HepG2 (cell line): ENCODE results near the gene STARD13. TPM values are rescaled to one million over a fixed set of nuclear protein-coding genes. Genes with fewer than 3 reads are reported as not detected.
A peak's percentile ranks its signal among the peaks of the same experiment; 100 is the strongest.

Experiments used
- ATAC-seq: fragments of 200-7000 bp; cut with Tn5 transposase; 3 replicates; pipeline ENCODE4 v1.9.1; 2020; ENCODE audit warnings: mild to moderate bottlenecking, moderate library complexity
- BruUV-seq: library from RNA; stranded (reverse); fragments of 400-500 nt; replicated peaks from 2 replicates; lab custom pipeline; 2021; lab: Mats Ljungman, UMichigan
- CTCF ChIA-PET: fragments of 300-600 bp; formaldehyde crosslinking; extraction: SDS; loops from one replicate; lab custom pipeline; 2021; ENCODE audit warnings: low total read pairs, inconsistent platforms, low intra/inter-chr PET ratio; lab: Yijun Ruan, JAX
- POLR2A ChIA-PET: fragments of 350-600 bp; sonication (Branson Sonifier 250); formaldehyde crosslinking; loops from one replicate; lab custom pipeline; 2020; ENCODE audit warnings: antibody characterized with exemption, inconsistent platforms; lab: Yijun Ruan, JAX
- DNase-seq: peaks from one replicate; pipeline ENCODE4 v3.0.0-alpha.2; 2015; ENCODE audit warnings: low spot score
- FAIRE-seq: peaks from 3 replicates; lab custom pipeline; 2011; peaks lifted over from hg19 to GRCh38; lab: Jason Lieb, UNC
- H2AFZ ChIP-seq: one replicate; pipeline ENCODE4 v1.6.1; 2011; ENCODE audit warnings: low read length, inconsistent platforms
- H3K27ac ChIP-seq: fragments of 300-600 bp; 3 replicates; pipeline ENCODE4 v1.8.0; 2011; ENCODE audit warnings: mixed run types, mild to moderate bottlenecking, mixed read lengths, low read length, inconsistent platforms; ENCODE audit not compliant: insufficient read depth; ENCODE audit errors: extremely low read length
- H3K27me3 ChIP-seq, 2 experiments: fragments of 200-600 bp in 1 of 2; 2 replicates in 1 of 2; 3 replicates in 1 of 2; pipeline versions ENCODE4 v1.6.0 to v1.8.0; 2011; ENCODE audit warnings: low read length in 2 of 2, mild to moderate bottlenecking in 2 of 2, moderate library complexity in 2 of 2, inconsistent platforms in 1 of 2; ENCODE audit not compliant: insufficient read depth in 2 of 2, control insufficient read depth in 1 of 2
- H3K36me3 ChIP-seq, 2 experiments: fragments of 200-600 bp in 1 of 2; replicated peaks in 1 of 2; 2 replicates in 1 of 2; 3 replicates in 1 of 2; pipeline versions ENCODE4 v1.5.1 to v1.8.0; 2011; ENCODE audit warnings: low read length in 2 of 2, inconsistent platforms in 1 of 2; ENCODE audit not compliant: insufficient read depth in 2 of 2, control insufficient read depth in 1 of 2
- H3K4me1 ChIP-seq: 2 replicates; pipeline ENCODE4 v1.5.1; 2012; ENCODE audit warnings: low read length, inconsistent platforms; ENCODE audit not compliant: insufficient read depth
- H3K4me2 ChIP-seq: 2 replicates; pipeline ENCODE4 v1.6.0; 2011; ENCODE audit warnings: low read depth, low read length, inconsistent platforms
- H3K4me3 ChIP-seq, 3 experiments: fragments of 200-600 bp in 1 of 3; sonication (generic), shearing (Covaris generic) in 1 of 3; replicated peaks in 1 of 3; 2 replicates each; pipeline ENCODE4 v1.5.1; 2011 to 2016; ENCODE audit warnings: low read length in 3 of 3, inconsistent platforms in 2 of 3, low read depth in 2 of 3, mild to moderate bottlenecking in 2 of 3, control low read depth in 1 of 3, mixed read lengths in 1 of 3; ENCODE audit not compliant: insufficient read depth in 1 of 3
- H3K79me2 ChIP-seq: one replicate; pipeline ENCODE4 v1.6.1; 2011; ENCODE audit warnings: low read length, inconsistent platforms; ENCODE audit not compliant: insufficient read depth
- H3K9ac ChIP-seq: 2 replicates; pipeline ENCODE4 v1.6.0; 2011; ENCODE audit warnings: mild to moderate bottlenecking, low read depth, low read length, inconsistent platforms; ENCODE audit not compliant: insufficient read depth
- H3K9me3 ChIP-seq: 2 replicates; pipeline ENCODE4 v1.5.1; 2012; ENCODE audit warnings: mild to moderate bottlenecking, low read length
- H4K20me1 ChIP-seq: 2 replicates; pipeline ENCODE4 v1.6.0; 2011; ENCODE audit warnings: inconsistent platforms, mild to moderate bottlenecking, low read length, moderate library complexity; ENCODE audit not compliant: insufficient read depth
- GPN1 ChIP-seq: sonication (generic); formaldehyde crosslinking; IDR thresholded peaks from 2 replicates; pipeline ENCODE4 v1.5.1; 2020; ENCODE audit warnings: missing genetic modification reagents, borderline replicate concordance
- HNRNPK ChIP-seq: fragments of 200-400 bp; formaldehyde crosslinking; IDR thresholded peaks from 2 replicates; pipeline ENCODE4 v1.6.1; 2018; ENCODE audit warnings: low read length, low read depth, moderate library complexity, mild to moderate bottlenecking; ENCODE audit not compliant: poor library complexity, severe bottlenecking
- HOXA5 ChIP-seq: sonication (generic); formaldehyde crosslinking; IDR thresholded peaks from 2 replicates; pipeline ENCODE4 v1.4.0; 2020; ENCODE audit warnings: missing genetic modification reagents
- KDM5B ChIP-seq: sonication (generic); formaldehyde crosslinking; IDR thresholded peaks from 2 replicates; pipeline ENCODE4 v1.4.0; 2020; ENCODE audit warnings: missing genetic modification reagents, mild to moderate bottlenecking, borderline replicate concordance
- NBN ChIP-seq: fragments of 450-650 bp; conservative IDR thresholded peaks from 2 replicates; pipeline ENCODE4 v1.6.1; 2017
- RNF2 ChIP-seq: fragments of 450-650 bp; conservative IDR thresholded peaks from 2 replicates; pipeline ENCODE4 v1.6.1; 2016; ENCODE audit warnings: low read depth
- SNAPC2 ChIP-seq: sonication (generic); formaldehyde crosslinking; IDR thresholded peaks from 2 replicates; pipeline ENCODE4 v1.8.1; 2022; ENCODE audit warnings: mild to moderate bottlenecking, missing genetic modification reagents
- THYN1 ChIP-seq: sonication (generic); formaldehyde crosslinking; IDR thresholded peaks from 2 replicates; pipeline ENCODE4 v1.8.1; 2023; ENCODE audit warnings: low read depth, mild to moderate bottlenecking, moderate library complexity, missing genetic modification reagents, borderline replicate concordance
- ZNF451 ChIP-seq: sonication (generic); formaldehyde crosslinking; IDR thresholded peaks from 2 replicates; pipeline ENCODE4 v1.5.0; 2020; ENCODE audit warnings: mild to moderate bottlenecking, missing genetic modification reagents
- ZNF678 ChIP-seq: sonication (generic); formaldehyde crosslinking; IDR thresholded peaks from 2 replicates; pipeline ENCODE4 v1.4.0; 2020; ENCODE audit warnings: mild to moderate bottlenecking, missing genetic modification reagents
- ZNF724P ChIP-seq: sonication (generic); formaldehyde crosslinking; IDR thresholded peaks from 2 replicates; pipeline ENCODE4 v1.8.0; 2022; ENCODE audit warnings: missing genetic modification reagents, borderline replicate concordance
- WGBS: methylation state at CpG from one replicate; pipeline ENCODE4 v1.1.6; 2017; ENCODE audit warnings: low lambda C conversion rate; 5-methylcytosine and 5-hydroxymethylcytosine counted together
- in situ Hi-C: cut with HindIII; loops from 2 replicates; pipeline ENCODE4 v1.10.0; 2017; ENCODE audit warnings: low pct_unique_long_range_greater_than_20kb; ENCODE audit not compliant: extremely low pct_ligation_motif_present
- intact Hi-C: fragments of 100-400 bp; cut with micrococcal nuclease; formaldehyde crosslinking; loops from one replicate; pipeline ENCODE4 v1.10.0; 2022; ENCODE audit not compliant: unreplicated experiment
- polyA plus RNA-seq, 8 experiments: library from polyadenylated mRNA; depleted of rRNA in 3 of 8; stranded (reverse) in 7 of 8; unstranded in 1 of 8; fragments of >200 nt; fragmentation: Illumina TruSeq in 4 of 8; extraction: Trizol in 4 of 8; gene quantifications; 2 replicates each; pipeline versions ENCODE4 v1.2.1 to v1.2.3, GENCODE V29; 2011 to 2016; ENCODE audit warnings: low read depth in 4 of 8, missing spikeins in 1 of 8, mixed read lengths in 1 of 8; ENCODE audit not compliant: insufficient read depth in 1 of 8
- total RNA-seq, 5 experiments: library from RNA; depleted of rRNA; stranded (reverse); fragments of >200 nt; fragmentation: Illumina TruSeq; extraction: Trizol; gene quantifications; 2 replicates each; pipeline ENCODE4 v1.2.3, GENCODE V29; 2016; ENCODE audit warnings: low read depth in 1 of 5
- TF ChIP-seq, protein P1 (sequence below): sonication (generic); formaldehyde crosslinking; IDR thresholded peaks from 2 replicates; pipeline ENCODE4 v1.8.0; 2022; ENCODE audit warnings: mild to moderate bottlenecking, missing genetic modification reagents
- TF ChIP-seq, protein P2 (sequence below): sonication (generic); formaldehyde crosslinking; IDR thresholded peaks from 2 replicates; pipeline ENCODE4 v1.4.0; 2020; ENCODE audit warnings: missing genetic modification reagents
- TF ChIP-seq, protein P3 (sequence below): sonication (generic); formaldehyde crosslinking; IDR thresholded peaks from 2 replicates; pipeline ENCODE4 v1.9.0; 2021; ENCODE audit warnings: missing genetic modification reagents, mild to moderate bottlenecking, borderline replicate concordance
- TF ChIP-seq, protein P4 (sequence below), 2 experiments: sonication (generic) in 1 of 2; formaldehyde crosslinking in 1 of 2; IDR thresholded peaks; 2 replicates each; pipeline versions ENCODE4 v1.5.1 to v1.6.1; 2011 to 2020; ENCODE audit warnings: borderline replicate concordance in 1 of 2, low read depth in 1 of 2, low read length in 1 of 2, mild to moderate bottlenecking in 1 of 2, missing genetic modification reagents in 1 of 2, moderate library complexity in 1 of 2

STARD13 gene
- total and polyA plus RNA-seq, 2 of the 13 experiments (the other 11 are each of a cell fraction or from before 2014, with no cell fraction given), result 12.8 to 14.3 TPM

DNA sequence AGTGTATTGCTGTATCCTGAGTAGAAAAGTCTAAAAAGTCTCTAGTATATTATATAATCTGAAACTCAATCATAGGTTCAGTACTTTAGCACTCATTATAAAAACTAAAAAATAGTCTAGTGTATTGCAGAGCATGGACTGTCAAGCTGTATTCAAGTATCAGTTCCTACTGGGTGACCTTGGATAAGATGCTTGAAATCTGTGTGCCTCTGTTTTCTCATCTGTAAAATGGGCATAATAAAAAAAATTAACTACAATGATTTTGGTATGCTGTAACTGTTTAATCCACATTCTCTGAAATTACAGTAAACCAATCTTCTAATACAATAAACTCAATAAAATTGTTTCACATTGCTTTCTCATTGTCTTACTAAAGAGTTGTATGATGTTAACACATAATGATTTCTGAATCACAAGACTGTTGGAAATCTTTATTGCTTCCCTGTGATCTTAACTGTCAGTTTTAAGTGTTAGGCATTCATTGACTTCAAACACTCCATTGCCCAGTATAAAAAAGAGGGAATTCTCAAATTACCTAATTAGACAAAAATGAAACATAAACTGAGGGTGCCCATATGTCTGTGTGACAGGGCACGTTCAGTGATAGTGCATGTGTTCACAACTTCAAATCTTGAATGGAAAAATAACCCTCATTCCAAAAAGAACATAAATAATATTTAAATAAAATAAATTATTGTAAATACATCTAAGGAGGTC, 2.2 kb downstream of the STARD13 start (continued):
- TF ChIP-seq NBN, result no peak
- TF ChIP-seq KDM5B (CRISPR knock-in tag), result no peak
- TF ChIP-seq HNRNPK, result no peak
- TF ChIP-seq, protein P1, sequence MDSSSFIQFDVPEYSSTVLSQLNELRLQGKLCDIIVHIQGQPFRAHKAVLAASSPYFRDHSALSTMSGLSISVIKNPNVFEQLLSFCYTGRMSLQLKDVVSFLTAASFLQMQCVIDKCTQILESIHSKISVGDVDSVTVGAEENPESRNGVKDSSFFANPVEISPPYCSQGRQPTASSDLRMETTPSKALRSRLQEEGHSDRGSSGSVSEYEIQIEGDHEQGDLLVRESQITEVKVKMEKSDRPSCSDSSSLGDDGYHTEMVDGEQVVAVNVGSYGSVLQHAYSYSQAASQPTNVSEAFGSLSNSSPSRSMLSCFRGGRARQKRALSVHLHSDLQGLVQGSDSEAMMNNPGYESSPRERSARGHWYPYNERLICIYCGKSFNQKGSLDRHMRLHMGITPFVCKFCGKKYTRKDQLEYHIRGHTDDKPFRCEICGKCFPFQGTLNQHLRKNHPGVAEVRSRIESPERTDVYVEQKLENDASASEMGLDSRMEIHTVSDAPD, result no peak
- TF ChIP-seq, protein P2, sequence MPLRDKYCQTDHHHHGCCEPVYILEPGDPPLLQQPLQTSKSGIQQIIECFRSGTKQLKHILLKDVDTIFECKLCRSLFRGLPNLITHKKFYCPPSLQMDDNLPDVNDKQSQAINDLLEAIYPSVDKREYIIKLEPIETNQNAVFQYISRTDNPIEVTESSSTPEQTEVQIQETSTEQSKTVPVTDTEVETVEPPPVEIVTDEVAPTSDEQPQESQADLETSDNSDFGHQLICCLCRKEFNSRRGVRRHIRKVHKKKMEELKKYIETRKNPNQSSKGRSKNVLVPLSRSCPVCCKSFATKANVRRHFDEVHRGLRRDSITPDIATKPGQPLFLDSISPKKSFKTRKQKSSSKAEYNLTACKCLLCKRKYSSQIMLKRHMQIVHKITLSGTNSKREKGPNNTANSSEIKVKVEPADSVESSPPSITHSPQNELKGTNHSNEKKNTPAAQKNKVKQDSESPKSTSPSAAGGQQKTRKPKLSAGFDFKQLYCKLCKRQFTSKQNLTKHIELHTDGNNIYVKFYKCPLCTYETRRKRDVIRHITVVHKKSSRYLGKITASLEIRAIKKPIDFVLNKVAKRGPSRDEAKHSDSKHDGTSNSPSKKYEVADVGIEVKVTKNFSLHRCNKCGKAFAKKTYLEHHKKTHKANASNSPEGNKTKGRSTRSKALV (CRISPR knock-in tag), result no peak
- TF ChIP-seq ZNF724P, result no peak

DNA sequence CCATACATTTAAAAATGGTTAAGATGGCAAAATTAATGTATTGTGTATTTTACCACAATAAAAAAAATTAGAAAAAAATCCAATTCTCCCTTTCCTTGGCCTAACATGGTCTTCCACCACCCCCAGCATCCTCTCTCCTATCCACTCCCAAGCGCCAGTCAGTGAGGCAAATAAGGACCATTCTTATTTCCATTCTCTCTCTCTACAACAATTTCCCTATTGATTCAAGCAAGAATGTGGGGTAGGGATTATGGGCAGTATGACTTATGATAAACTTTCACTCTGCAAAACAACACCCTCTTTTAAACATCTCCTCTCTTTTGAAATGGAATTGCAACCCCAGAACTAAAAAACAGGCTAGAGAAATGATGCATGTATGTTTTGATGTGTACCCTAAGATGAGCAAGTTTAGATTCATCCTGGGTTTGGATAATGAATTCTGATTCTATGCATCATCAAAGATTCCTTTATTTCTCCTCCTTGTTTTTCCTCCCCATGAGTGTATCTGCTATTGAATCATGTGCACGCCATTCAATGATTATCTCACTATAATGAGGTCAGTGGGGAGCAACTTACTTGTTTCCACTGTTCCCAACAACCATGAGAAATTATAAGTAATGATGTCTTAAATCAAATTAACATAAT, 3.5 kb downstream of the STARD13 start:
- BruUV-seq, result no TSS peak
- in situ Hi-C loops (no loop called here), intact Hi-C loops (no loop called here)
- DNase-seq, result no peak
- WGBS, result 94% methylated on average over 2 of the region's 2 CpGs
- peaks cover 0 to 5% of the 10 kb centered on the region in 2 experiments; a peak in 1 of 5 replicates for H3K27me3 ChIP-seq
- CTCF ChIA-PET, result no interaction called here
- H3K4me1 ChIP-seq, result peaks cover 57% of the 10 kb centered on the region
- no peak for ATAC-seq
- no peak overlapping the region for H3K27ac ChIP-seq
- peak overlapping the region; percentile 85 for H3K4me2 ChIP-seq
- POLR2A ChIA-PET, result no interaction called here
- H3K9me3 ChIP-seq, result no peaks in the 10 kb centered on the region
- peak overlapping the region in 1 of 3 experiments; percentile 26; a peak in 1 of 6 replicates for H3K4me3 ChIP-seq
- H3K79me2 ChIP-seq, result peaks cover 60% of the 10 kb centered on the region
- no peaks in the 10 kb centered on the region for H4K20me1 ChIP-seq
- H3K36me3 ChIP-seq, result peaks cover 3 to 4% of the 10 kb centered on the region in 2 experiments; a peak in 3 of 5 replicates
- no peak for FAIRE-seq
- no peak overlapping the region for H2AFZ ChIP-seq
- H3K9ac ChIP-seq, result no peak overlapping the region
- TF ChIP-seq SNAPC2 (no peak), ZNF451 (no peak), RNF2 (no peak), GPN1 (CRISPR knock-in tag) (no peak), HOXA5 (CRISPR knock-in tag) (no peak), ZNF678 (CRISPR knock-in tag) (no peak), THYN1 (CRISPR knock-in tag) (no peak)
- TF ChIP-seq, protein P3, sequence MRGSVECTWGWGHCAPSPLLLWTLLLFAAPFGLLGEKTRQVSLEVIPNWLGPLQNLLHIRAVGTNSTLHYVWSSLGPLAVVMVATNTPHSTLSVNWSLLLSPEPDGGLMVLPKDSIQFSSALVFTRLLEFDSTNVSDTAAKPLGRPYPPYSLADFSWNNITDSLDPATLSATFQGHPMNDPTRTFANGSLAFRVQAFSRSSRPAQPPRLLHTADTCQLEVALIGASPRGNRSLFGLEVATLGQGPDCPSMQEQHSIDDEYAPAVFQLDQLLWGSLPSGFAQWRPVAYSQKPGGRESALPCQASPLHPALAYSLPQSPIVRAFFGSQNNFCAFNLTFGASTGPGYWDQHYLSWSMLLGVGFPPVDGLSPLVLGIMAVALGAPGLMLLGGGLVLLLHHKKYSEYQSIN (CRISPR knock-in tag), result no peak
- TF ChIP-seq, protein P4, sequence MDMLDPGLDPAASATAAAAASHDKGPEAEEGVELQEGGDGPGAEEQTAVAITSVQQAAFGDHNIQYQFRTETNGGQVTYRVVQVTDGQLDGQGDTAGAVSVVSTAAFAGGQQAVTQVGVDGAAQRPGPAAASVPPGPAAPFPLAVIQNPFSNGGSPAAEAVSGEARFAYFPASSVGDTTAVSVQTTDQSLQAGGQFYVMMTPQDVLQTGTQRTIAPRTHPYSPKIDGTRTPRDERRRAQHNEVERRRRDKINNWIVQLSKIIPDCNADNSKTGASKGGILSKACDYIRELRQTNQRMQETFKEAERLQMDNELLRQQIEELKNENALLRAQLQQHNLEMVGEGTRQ (IDR thresholded peaks at IDR 0.05; ENCODE audit: low read depth, low read length), result no peak
- TF ChIP-seq, protein P4 (CRISPR knock-in tag; IDR thresholded peaks at IDR 0.05; ENCODE audit: borderline replicate concordance), result no peak
